COLO668 (cell line): ENCODE results near the gene CUX1.
"Not testable (repeated sequence)": the region's sequence is repeated elsewhere in the genome, so short reads cannot be mapped to it uniquely, and the experiment has no call there.

Experiments
- DNase-seq: peaks from one replicate; lab custom pipeline; 2025; ENCODE audit not compliant: unreplicated experiment; lab: John Stamatoyannopoulos, UW

CUX1 gene

DNA sequence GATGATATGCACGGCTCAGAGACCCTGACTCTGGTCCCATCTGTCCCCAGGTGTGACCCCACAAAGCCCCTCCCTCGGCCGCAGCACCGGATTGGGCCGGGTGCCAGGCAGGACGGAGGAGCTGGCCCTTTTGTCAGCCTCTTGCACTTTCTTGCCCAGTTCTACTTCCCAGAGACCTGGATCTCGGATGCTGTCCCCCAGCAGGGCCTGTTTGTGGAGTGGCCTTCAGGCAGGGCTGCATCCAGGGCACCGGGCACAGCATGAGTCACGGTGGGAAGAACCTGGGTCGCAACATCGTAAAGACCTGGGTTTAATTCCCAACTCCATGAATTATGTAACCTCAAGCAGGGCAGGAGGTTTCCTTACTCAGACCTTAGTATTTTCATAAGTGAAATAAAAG, 310.9 kb downstream of the CUX1 start:
- no peak for DNase-seq

DNA sequence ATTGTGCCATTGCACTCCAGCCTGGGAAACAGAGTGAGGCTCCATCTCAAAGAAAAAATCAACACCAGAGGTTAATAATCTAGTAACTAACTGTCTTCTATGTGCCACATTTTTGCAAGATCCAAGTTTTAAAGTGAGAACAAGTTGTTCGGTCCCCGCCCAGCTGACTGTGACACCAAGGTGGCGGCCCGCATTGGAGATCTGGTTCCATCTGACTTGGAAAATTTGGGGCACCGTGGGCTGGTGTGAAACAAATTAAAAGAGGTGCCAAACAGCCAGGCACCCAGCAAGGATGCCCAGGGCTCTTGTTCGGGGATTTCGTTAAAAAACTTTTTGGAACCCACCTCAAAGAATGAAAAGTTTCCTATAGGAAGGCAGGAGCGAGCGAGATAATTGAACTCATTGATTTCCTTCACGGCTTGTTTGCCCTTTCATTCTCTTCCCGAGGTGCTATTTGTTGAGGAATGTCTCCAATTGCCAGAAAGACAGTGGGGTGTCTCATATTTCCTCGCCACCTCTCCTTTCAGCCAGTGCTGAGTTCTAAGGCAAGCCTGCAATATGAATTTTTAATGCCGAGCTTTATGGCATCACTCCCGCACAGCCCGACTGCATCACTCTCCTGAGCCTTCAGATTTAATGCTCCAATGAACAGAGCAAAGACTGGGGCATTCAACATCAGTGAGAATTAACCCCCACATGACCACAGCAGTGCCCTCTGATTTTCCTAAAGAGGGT, 312.4 kb downstream of the CUX1 start:
- DNase-seq, result no peak

- no peak for DNase-seq
Measured at GRCh38 chr7:102132209-102132752, 314.9 kb downstream of the CUX1 start.

- DNase-seq, result no peak
Measured at GRCh38 chr7:102138676-102139075, 321.2 kb downstream of the CUX1 start.

GRCh38 chr7:102140952-102141370, 323.5 kb downstream of the CUX1 start:
- DNase-seq, result no peak

DNA sequence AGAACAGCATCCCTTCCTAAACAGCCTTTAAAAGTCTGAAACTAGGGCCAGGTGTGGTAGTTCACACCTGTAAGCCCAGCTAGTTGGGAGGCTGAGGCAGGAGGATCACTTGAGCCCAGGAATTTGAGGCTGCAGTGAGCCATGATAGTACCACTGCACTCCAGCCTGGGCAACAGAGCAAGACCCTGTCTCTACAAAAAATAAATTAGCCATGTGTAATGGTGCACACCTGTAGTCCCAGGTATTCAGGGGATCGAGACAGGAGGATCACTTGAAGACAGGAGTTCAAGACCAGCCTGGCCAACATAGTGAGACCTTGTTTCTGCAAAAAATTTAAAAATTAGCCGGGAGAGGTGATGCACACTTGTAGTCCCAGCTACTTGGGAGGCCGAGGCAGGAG, 325.0 kb downstream of the CUX1 start:
- not testable (repeated sequence) for DNase-seq

- DNase-seq, result no peak
Measured at GRCh38 chr7:102146122-102146521, 328.7 kb downstream of the CUX1 start.

DNA sequence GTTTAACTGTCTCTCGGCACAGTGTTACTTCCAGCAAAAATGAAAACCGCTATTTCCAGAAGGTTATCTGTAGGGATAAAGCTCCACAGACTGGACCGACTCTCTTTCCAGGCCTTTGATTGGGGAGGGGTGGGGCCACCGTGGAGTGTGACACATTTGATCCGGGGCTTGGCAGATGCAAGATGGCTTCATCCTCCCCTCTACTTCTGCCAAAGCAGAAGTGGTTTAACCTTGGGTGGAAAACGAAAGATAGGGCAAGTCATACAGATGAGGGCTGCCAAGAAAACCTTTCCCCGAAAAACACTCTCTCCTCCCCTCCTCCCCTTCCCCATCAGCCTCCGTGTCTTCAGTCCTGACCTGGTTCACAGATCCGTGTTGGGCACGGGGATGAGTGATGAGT, 329.6 kb downstream of the CUX1 start:
- no peak for DNase-seq

GRCh38 chr7:102148799-102149198, 331.4 kb downstream of the CUX1 start:
- no peak for DNase-seq

GRCh38 chr7:102149416-102149815, 332.0 kb downstream of the CUX1 start:
- no peak for DNase-seq

DNA sequence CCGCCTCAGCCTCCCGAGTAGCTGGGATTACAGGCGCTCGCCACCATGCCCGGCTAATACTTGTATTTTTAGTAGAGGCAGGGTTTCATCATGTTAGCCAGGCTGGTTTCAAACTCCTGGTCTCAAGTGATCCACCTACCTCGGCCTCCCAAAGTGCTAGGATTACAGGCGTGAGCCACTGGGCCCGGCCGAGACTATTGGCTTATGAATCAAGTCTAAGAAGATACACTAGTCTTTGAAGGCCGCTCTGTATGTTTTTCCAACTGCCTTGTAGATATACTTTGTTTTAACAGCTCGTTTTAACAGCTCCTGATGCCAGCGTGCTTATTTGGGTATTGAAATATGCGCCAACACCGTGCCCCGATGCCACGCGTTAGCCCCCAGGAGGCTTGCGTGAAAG, 332.8 kb downstream of the CUX1 start:
- DNase-seq, result no peak

DNA sequence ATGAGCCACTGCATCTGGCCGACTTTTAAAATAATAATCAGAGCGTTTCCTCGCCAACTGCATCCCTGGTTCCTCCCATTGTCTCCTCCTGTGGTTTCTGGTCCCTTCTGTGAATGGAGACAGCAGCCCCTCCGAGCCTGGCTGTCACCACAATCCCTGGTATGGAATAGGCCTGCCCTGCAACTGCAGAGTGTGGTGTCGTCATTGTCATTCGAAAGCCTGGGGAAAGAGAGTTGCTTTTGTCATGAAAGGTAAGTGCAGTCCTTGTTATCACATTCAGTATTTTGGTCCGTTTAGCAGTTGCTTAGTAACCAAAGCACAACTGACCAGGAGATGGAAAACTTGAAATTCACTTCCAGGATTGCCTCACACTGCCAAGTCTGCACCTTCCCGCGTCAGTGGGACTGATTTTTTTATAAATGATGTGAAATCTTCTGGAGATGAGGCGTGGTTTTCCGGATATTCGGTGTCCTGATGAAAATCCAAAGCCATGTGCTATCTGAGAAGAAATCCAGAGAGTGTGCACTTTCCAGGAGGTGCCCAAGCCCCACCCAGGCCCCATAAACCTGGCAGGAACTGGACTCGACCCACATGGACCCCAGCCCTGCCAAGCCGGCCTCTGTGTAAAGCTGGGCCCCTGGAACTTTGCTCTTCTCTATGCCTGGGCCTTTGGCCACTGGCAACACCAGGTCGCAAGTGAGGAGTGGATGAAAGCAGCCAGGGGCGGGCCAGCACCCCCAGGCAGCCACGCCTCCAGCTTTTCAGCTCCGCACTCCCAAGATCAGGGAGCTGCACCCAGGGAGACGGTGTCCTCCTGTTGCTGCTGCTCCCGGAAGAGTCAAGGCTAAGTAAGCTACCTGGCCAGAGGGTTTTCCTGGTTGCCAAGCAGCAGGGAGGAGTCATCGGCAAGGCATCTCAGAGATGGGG, 335.5 kb downstream of the CUX1 start:
- no peak for DNase-seq

DNA sequence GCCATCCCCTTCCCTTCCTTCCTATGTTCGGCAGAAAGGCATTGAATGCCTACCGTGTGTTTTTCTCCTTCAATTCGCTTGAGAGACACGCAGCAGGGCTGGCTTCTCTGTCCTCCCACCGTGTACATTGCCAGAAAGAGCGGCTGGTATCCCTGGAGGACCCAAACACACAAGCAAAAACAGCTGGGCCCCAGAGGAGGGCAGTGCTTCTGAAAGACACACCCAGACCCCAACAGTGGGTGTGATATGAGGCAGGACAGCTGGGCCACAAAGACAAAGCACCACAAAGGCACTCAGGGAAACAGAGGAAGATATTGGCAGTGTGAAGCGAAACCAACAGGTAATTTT, 336.1 kb downstream of the CUX1 start:
- no peak for DNase-seq

DNA sequence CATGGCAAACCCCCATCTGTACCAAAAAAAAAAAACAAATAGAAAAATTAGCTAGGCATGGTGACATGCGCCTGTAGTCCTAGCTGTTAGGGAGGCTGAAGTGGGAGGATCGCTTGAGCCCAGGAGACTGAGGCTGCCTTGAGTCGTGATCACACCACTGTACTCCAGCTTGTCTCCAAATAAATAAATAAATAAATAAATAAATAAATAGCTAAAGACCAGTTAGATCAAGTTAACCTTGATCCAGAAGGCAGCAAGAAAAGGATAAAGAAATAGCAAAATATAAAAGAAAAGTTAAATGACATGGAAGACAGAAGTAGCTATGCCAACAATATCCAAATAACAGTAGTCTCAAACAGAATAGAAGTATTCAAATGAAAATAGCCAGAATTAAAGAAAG, 337.0 kb downstream of the CUX1 start:
- no peak for DNase-seq

DNA sequence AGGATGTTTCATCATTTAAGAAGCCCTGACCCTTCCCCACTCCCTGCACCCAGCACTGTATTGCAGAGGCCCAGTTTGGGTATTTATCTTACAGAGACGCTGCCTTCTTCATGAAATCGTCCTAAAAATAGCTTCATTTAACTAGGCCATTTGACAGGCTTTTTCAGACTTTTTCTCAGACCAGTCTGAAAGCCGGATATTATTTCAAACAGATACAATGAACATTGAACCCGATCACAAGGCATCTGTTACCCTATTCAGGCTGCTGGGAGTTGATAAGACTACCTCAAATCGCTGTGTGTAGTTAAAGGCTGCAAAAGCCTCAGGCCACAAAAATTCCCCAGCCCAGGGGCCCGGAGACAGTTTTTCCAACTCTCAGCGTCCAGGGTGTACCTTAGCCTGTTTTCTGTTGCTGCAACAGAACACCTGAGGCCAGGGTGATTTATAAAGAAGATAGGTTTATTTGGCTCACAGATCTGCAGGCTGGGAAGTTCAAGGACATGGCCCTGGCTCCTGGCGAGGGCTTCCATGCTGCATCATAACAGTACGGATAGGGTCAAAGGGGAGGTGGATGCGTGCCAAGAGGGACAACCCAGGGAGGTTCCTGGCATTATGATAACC, 338.5 kb downstream of the CUX1 start:
- no peak for DNase-seq

GRCh38 chr7:102156867-102157266, 339.4 kb downstream of the CUX1 start:
- no peak for DNase-seq

DNA sequence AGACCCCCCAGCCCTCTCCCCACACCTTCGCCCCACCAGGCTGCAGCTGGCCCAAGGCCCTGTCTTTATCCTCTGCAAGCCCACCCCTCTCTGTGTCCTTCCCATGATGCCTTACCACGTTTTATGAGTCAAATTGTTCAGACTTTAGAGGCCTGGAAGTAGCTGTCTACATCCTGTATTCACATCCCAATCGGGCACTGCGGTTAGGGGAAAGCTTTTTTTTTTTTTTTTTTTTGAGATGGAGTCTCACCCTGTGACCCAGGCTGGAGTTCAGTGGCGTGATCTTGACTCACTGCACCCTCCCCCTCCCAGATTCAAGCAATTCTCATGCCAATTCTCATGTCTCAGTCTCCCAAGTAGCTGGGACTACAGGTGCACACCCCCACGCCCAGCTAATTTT, 347.7 kb downstream of the CUX1 start:
- no peak for DNase-seq

GRCh38 chr7:102167254-102167653, 349.8 kb downstream of the CUX1 start:
- no peak for DNase-seq

GRCh38 chr7:102169651-102170392, 352.4 kb downstream of the CUX1 start:
- no peak for DNase-seq

DNA sequence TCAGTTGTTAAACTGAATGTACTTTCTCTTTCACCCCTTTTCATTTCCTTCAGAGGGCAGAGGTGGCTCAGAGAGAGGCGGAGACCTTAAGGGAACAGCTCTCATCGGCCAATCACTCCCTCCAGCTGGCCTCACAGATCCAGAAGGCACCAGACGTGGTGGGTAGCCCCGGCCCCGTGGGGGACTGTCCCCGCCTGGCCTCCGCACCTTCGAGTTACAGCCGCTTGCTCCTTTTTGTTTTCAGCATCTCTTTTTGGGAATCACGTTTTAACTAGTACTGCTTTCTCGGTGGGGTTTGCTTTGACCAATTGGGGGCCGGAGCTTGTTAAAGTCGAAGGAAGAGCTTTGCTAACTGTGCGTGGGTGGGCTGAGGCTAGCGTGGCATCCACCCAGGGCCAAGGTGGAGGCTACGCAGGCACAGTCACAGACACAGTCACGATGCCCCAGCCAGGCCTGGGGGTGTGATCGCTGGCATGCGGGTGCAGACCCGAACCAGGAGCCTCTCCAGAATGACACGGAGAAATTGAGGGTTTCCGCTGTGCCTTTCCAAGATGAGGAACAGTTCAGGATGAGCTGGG, 353.1 kb downstream of the CUX1 start:
- DNase-seq, result no peak

GRCh38 chr7:102173669-102174068, 356.2 kb downstream of the CUX1 start:
- no peak for DNase-seq
